Lower leg skin (tissue), 3 donors: ENCODE data around the gene CLDN3.

Experiments used
- POLR2A ChIP-seq, 2 donors: fragments of 450-650 bp; IDR thresholded peaks; one replicate each; pipeline ENCODE4 v1.6.1; 2016 to 2017; ENCODE audit warnings: antibody characterized with exemption in 2 of 2, mild to moderate bottlenecking in 1 of 2, moderate library complexity in 1 of 2
- TF ChIP-seq, protein P1 (sequence below), 3 donors: fragments of 450-650 bp; IDR thresholded peaks; one replicate each; pipeline ENCODE4 v1.5.1; 2016; ENCODE audit warnings: antibody characterized with exemption in 3 of 3, mild to moderate bottlenecking in 3 of 3, moderate library complexity in 2 of 3

DNA sequence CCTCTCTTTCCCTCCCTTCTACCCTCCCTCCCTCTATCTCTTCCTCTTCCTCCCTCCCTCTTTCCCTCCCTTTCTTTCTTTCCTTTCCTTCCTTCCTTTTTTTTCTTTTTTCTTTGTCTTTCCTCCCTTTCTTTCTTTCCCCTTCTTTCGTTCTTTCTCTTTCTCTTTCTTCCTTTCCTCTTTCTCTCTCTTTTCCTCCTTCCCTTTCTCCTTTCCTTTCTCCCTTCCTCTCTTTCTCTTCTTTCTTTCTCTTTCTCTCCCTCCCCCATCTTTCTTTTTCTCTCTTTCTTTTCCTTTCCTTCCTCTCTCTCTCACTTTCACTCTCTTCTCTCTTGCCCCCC lies 7.4 kb downstream of the CLDN3 start:
- TF ChIP-seq POLR2A (IDR thresholded peaks at IDR 0.05): no peak
- TF ChIP-seq, protein P1, sequence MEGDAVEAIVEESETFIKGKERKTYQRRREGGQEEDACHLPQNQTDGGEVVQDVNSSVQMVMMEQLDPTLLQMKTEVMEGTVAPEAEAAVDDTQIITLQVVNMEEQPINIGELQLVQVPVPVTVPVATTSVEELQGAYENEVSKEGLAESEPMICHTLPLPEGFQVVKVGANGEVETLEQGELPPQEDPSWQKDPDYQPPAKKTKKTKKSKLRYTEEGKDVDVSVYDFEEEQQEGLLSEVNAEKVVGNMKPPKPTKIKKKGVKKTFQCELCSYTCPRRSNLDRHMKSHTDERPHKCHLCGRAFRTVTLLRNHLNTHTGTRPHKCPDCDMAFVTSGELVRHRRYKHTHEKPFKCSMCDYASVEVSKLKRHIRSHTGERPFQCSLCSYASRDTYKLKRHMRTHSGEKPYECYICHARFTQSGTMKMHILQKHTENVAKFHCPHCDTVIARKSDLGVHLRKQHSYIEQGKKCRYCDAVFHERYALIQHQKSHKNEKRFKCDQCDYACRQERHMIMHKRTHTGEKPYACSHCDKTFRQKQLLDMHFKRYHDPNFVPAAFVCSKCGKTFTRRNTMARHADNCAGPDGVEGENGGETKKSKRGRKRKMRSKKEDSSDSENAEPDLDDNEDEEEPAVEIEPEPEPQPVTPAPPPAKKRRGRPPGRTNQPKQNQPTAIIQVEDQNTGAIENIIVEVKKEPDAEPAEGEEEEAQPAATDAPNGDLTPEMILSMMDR (IDR thresholded peaks at IDR 0.05): no peak
